NCI-H1092 treated with DMSO at 0.1 percent for 48 hours (cell line): ENCODE data around the gene SART3.
"Not testable (repeated sequence)": the region's sequence is repeated elsewhere in the genome, so short reads cannot be mapped to it uniquely, and the experiment has no call there.

Source experiments
- DNase-seq: peaks from one replicate; lab custom pipeline; 2025; lab: John Stamatoyannopoulos, UW

SART3 gene

GRCh38 chr12:108596854-108597558, 36.0 kb upstream of the SART3 start:
- DNase-seq: no peak

- no peak for DNase-seq
Observed at GRCh38 chr12:108595711-108596647, 35.0 kb upstream of the SART3 start.

GRCh38 chr12:108594960-108595710, 34.2 kb upstream of the SART3 start:
- DNase-seq: no peak

GRCh38 chr12:108594323-108594903, 33.4 kb upstream of the SART3 start:
- no peak for DNase-seq

- no peak for DNase-seq
Observed at GRCh38 chr12:108592033-108592909, 31.3 kb upstream of the SART3 start.

- DNase-seq: no peak
Observed at GRCh38 chr12:108591267-108591980, 30.5 kb upstream of the SART3 start.

- not testable (repeated sequence) for DNase-seq
Observed at GRCh38 chr12:108590463-108590862, 29.5 kb upstream of the SART3 start.

GRCh38 chr12:108589840-108590229, 28.9 kb upstream of the SART3 start:
- DNase-seq: no peak

GRCh38 chr12:108589028-108589839, 28.3 kb upstream of the SART3 start:
- no peak for DNase-seq

GRCh38 chr12:108587826-108588225, 26.9 kb upstream of the SART3 start:
- no peak for DNase-seq

- no peak for DNase-seq
Observed at GRCh38 chr12:108586306-108586705, 25.3 kb upstream of the SART3 start.

GRCh38 chr12:108585864-108586263, 24.9 kb upstream of the SART3 start:
- no peak for DNase-seq

- DNase-seq: no peak
Observed at GRCh38 chr12:108584456-108585065, 23.6 kb upstream of the SART3 start.

GRCh38 chr12:108583991-108584390, 23.0 kb upstream of the SART3 start:
- DNase-seq: peak; percentile 5

GRCh38 chr12:108582978-108583770, 22.2 kb upstream of the SART3 start:
- DNase-seq: no peak

GRCh38 chr12:108582509-108582908, 21.5 kb upstream of the SART3 start:
- no peak for DNase-seq

- no peak for DNase-seq
Observed at GRCh38 chr12:108581311-108582227, 20.6 kb upstream of the SART3 start.
